Measurements from ENCODE around the gene BIRC2.
"Not testable (repeated sequence)": the region's sequence is repeated elsewhere in the genome, so short reads cannot be mapped to it uniquely, and the experiment has no call there.

The BIRC2 gene
- long read RNA-seq, donor 1, transcript BIRC2-201 (9 exons, 3,743 nt): major isoform, 12 of 67 reads
- long read RNA-seq, donor 1, partial matches to known transcripts: 55 of 67 reads
- long read RNA-seq, donor 1, other reads (novel, unspliced or antisense): 0 of 67 reads
- long read RNA-seq, donor 2, transcript BIRC2-201 (9 exons, 3,743 nt): major isoform, 10 of 45 reads
- long read RNA-seq, donor 2, partial matches to known transcripts: 35 of 45 reads
- long read RNA-seq, donor 2, other reads (novel, unspliced or antisense): 0 of 45 reads
- long read RNA-seq, donor 3, partial matches to known transcripts: 27 of 31 reads
- long read RNA-seq, donor 3, other reads (novel, unspliced or antisense): 0 of 31 reads
- long read RNA-seq, donor 4, transcript BIRC2-201 (9 exons, 3,743 nt): major isoform, 7 of 17 reads
- long read RNA-seq, donor 4, partial matches to known transcripts: 10 of 17 reads
- long read RNA-seq, donor 4, other reads (novel, unspliced or antisense): 0 of 17 reads
- long read RNA-seq, donor 5, transcript BIRC2-201 (9 exons, 3,743 nt): major isoform, 10 of 51 reads
- long read RNA-seq, donor 5, partial matches to known transcripts: 40 of 51 reads
- long read RNA-seq, donor 5, other reads (novel, unspliced or antisense): 0 of 51 reads
- long read RNA-seq, donor 6, transcript BIRC2-201 (9 exons, 3,743 nt): major isoform, 6 of 25 reads
- long read RNA-seq, donor 6, partial matches to known transcripts: 19 of 25 reads
- long read RNA-seq, donor 6, other reads (novel, unspliced or antisense): 0 of 25 reads
- long read RNA-seq, donor 7, full-length matches to known transcripts: 15 of 70 reads
- long read RNA-seq, donor 7, partial matches to known transcripts: 55 of 70 reads
- long read RNA-seq, donor 7, other reads (novel, unspliced or antisense): 0 of 70 reads
- long read RNA-seq, donor 8, transcript BIRC2-201 (9 exons, 3,743 nt): major isoform, 13 of 31 reads
- long read RNA-seq, donor 8, partial matches to known transcripts: 18 of 31 reads
- long read RNA-seq, donor 8, other reads (novel, unspliced or antisense): 0 of 31 reads

DNA sequence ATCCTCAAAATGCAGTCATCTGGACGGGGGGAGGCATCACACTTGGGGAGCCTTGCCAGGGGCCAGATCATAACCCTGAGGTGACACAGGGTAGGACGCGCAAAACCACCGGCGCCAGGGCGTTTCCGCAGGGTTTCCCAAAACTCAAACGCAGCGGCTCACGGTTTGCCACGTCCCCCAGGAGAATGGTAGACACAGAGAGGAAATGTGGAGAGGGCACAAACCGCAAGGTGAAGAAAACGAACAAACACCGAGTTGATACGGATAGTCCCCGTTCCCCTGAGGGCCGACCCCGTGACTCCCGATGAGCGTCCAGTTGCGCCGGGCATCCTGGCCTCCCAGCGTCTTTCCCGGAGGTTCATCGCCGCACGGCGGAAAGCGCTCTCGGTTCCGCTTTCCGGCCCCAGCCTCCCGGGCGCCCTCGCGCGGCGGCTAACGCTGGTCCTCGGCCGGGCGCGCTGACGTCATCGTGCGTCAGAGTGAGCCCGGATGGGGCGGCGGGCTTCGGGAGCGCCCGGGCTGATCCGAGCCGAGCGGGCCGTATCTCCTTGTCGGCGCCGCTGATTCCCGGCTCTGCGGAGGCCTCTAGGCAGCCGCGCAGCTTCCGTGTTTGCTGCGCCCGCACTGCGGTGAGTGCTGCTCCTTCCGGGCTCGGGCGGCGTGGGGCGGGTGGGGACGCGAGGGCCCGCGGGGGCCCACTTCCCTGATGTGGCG lies at the start of gene BIRC2:
Gene BIRC2 (plus strand): TSS at position 467 of the 714 bp plus-strand sequence. CDS start 2,641 bp downstream, outside the sequence.
- peak; percentile 95 for DNase-seq

DNA sequence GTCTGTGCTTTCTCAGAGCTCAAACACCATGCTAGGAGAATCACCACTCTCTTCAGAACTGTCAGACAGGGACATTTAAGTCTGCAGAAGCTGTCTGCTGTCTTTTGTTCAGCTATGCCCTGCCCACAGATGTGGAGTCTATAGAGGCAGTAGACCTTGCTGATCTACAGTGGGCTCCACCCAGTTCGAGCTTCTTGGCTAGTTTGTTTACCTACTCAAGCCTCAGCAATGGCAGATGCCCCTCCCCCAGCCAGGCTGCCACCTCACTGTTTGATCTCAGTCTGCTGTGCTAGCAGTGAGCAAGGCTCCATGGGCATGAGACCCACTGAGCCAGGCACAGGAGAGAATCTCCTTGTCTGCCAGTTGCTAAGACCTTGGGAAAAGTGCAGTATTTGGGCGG lies 46.2 kb upstream of the BIRC2 start:
- not testable (repeated sequence) for DNase-seq

DNA sequence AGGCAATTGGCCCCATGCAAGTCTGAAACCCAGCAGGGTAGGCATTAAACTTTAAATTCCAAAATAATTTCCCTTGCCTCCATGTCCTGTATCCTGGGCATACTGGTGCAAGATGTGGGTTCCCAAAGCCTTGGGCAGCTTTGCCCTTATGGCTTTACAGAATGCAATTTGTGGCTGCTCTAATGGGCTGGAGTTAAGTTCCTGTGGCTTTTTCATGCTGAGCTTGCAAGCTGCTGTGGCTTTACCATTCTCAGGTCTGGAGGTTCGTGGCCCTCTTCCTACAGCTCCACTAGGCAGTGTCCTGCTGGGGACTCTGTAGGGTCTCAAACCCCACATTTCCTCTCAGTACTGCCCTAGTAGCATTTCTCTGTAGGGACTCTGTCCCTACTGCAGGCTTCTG lies 44.8 kb upstream of the BIRC2 start:
- DNase-seq: no peak

DNA sequence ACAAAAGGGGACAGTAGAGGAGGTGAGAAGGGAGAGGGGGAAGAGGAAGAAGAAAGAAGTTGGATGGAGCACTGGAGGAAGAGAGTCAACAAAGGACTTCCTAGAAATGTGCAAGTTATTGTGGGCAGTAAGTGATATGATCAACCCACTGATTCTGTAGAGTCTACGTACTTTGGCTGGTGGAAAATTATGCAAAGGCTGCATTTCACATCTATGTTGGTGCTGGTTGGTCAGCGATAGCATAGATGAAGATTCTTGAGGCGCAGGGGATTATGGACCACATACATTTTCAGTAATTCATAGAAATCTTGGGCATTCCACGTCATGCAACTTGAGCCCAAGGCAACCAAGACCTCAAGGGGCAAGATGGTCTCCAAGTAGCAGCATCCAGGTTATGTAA lies 42.3 kb upstream of the BIRC2 start:
- no peak for DNase-seq

DNA sequence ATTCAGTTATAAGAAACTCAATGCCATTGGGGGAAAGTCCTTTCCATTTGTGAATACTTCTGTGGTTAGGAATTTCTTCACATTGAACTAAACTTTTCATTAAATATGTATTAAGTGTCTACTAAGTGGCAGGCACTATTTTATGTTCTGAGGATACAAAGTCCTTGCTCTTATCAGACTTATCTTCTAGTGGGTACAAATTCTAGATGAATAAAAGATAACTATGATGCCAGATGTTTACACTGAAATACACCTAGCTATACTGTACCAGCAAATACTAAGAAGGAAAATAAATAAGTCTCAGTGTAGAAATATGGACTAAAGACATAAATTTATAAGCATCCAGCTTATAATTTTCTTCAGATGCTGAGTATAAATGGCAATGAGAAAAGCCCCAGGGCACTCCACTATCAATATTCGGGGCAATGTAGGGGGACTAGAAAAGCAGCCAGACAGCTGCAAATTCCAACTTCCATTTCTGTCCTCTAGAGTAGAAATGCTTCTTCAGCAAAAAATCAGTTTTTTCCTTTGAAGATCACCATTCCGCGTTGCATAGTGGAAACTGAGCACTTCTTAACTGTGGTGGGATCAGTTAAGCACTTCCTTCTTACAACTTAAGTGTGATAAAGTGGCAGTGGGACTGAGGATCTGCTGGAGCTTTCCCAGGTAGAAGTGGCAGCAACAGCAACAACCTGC lies 41.5 kb upstream of the BIRC2 start:
- no peak for DNase-seq

GRCh38 chr11:102306048-102306597 lies 40.9 kb upstream of the BIRC2 start:
- DNase-seq: no peak

DNA sequence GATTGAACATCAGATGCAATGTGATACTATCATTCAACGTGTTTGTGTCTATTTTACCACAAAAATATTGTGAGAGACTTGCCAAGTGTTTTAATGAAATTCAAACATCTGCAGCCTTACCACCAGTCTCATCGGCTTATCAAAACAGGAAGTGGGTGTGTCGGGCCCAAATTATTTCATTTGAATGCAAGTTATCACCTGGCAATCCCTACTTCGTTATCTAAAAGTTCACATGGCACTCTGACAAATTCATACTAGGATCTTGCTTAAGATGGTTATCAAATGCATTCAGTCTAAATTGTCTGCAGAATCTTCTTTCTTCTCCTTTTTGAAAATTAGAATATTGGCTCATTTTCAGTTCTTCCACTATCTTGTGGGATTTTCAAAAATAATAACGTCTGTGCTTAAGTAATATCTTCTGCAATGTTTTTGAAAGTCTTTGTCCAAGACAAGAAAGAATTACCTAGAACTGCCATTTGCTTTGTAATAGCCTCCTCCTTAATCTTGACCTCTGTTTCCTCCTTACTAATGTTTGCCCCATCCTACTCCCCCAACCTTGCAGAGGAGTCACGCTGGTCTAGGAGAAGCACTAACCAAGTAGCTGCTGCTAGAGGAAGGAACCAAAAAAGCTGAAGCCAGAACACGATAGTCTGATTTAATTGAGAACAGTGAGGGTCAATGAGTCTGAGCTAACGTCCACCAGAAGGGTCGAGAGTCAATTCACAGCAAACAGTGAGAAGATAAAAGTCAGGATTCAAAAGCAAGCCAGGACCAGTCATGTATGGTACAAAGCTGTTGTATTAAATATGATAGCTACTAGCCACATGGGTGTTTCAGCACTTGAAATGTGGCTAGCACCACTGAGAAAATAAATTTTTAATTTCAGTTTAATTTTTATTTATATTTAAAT lies 39.9 kb upstream of the BIRC2 start:
- no peak for DNase-seq

- no peak for DNase-seq
These were observed 39.3 kb upstream of the BIRC2 start for GRCh38 chr11:102307727-102308038.

DNA sequence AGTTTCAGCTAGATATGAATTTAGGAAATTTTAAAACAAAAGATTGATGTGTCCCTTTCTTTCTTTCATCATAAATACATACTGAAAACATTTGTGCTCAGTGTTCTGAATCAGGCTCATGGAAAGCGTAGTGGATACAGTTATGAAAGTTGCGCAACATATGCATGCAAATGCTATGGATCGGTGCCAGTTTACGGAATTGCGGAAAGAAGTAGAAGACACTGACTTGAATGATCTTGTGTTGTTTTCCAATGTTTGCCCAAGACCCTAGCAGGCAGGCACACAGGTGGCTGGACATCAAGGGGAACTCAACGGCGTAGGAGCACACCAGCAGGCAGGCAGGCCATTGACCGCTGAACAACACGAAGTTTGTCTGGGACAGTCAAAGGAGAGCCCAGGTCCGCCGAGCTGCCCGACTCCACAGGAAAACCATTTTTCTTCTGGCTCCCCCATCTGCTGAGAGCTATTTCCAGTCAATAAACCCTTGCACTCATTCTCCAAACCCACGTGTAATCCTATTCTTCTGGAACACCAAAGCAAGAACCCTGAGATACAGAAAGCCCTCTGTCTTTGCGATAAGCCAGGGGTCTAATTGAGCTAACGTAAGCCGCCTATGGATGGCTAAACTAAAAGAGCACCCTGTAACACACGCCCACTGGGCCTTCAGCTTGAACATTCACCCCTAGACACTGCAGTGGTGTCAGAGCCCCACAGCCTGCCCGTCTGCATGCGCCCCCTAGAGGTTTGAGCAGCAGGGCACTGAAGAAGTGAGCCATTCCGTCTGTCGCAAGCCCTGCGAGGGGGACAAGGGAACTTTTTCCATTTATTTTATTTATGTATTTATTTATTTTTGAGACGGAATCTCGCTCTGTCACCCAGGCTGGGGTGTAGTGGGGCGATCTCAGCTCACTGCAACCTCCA lies 37.1 kb upstream of the BIRC2 start:
- no peak for DNase-seq

GRCh38 chr11:102312667-102313066 lies 34.3 kb upstream of the BIRC2 start:
- no peak for DNase-seq

DNA sequence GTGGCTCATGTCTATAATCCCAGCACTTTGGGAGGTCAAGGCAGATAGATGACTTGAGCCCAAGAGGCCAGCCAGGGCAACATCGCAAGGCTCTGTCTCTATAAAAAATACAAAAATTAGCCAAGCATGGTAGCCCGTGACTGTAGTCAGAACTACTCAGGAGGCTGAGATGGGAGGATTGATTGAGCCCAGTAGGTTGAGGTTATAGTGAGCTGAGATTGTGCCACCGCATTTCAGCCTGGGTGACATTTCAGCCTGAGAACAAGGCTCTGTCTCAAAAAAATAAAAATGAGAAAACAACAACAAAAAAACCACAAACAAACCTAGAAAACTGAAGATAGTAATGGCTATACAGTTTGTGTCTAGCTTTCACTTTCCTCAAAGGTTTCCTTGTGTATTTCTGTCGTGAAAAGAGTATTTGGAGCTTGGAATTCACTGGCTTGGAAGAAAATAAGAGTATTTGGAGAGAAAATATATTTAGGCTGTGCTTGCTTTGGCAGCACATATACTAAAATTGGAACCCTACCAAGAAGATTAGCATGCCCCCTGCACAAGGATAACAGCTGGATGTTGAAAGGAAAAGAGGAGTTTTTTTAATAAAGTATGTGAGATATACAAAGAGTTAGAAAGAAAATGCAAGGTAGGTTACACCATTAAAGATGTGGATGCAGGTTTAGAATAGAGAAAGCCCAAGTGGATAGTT lies 33.6 kb upstream of the BIRC2 start:
- no peak for DNase-seq

GRCh38 chr11:102314784-102315183 lies 32.2 kb upstream of the BIRC2 start:
- no peak for DNase-seq

- DNase-seq: no peak
These were observed 30.6 kb upstream of the BIRC2 start for GRCh38 chr11:102316346-102316904.

- DNase-seq: peak; percentile 68
These were observed 29.8 kb upstream of the BIRC2 start, which contains the start of gene BIRC3 for GRCh38 chr11:102317099-102317767. TSS of gene BIRC3 (plus strand) at chr11:102317484. CDS start at chr11:102324510, 7,026 bp downstream.

DNA sequence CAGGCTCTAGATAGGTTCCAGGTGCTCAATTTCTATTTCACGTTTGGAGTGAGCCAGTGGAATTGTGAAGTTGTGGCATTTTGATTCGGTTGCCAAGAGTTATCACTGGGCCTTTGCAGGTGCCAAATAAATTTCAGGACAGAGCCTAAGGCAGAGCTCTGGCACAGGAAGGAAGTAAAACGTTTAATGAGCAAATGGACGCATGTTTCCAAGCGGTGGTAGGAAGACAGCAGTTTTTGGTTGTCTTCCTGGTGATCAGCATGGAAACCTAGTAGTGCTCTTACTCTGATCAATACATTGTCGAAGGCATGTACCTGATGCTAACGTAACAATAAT lies 29.3 kb upstream of the BIRC2 start:
- no peak for DNase-seq

DNA sequence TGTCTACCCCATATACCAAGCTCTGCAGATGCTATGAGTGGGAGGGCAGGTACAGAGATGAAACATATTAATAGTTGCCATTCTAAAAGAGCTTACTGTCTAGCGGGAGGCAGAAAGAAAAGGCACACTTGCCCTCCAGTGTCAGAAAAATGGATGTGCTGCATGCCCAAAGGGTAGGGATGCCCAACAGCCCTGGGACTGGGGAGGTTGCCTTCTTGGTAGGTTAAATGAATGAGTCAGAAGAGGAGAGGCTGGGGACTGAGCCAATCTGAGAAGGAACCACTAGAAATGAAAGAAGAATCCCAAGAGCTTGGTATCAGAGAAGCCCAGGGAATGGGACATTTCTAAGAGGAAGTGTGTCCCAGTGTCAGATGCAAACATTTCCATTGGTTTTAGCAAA lies 28.5 kb upstream of the BIRC2 start:
- DNase-seq: no peak

DNA sequence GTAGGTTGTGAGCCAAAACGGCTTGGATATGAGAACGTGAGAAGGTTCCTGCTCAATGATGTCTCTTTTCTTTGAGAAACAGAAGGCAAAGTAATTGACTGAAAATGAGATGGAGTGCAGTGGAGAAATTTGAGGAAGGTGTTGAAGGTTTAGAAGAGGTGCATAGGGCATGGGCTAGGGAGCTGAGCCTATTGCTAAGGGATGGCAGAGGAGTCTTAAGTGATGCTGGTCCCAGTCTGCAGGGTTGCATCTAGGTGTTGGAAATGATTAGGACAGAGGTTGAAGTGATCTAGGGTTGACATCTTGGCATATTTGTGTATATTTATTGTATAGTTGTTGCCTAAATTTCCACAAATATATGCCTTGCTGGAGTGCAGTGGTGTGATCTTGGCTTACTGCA lies 27.5 kb upstream of the BIRC2 start:
- DNase-seq: no peak

DNA sequence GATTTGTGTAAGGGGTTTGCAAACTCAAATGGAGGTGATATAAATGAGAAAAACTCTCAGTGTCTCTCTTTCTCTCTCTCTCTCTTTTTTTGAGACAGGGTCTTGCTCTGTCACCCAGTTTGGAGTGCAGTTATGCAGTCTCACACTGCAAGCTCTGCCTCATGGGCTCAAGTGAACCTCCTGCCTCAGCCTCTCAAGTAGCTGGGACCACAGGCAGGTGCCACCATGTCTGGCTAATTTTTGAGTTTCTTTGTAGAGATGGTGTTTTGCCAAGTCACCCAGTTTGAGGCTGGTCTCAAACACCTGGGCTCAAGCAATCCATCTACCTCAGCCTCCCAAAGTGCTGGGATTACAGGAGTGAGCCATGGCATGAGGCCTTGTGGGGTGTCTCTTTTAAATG lies 26.8 kb upstream of the BIRC2 start:
- no peak for DNase-seq
